ENCODE measurements around the gene TMBIM6. TPM values are rescaled to one million over a fixed set of nuclear protein-coding genes. Genes with fewer than 3 reads are reported as not detected.
A peak's percentile ranks its signal among the peaks of the same experiment; 100 is the strongest.

The TMBIM6 gene
- total RNA-seq (100 to 1,000 TPM; 290 to 325 TPM), polyA plus RNA-seq (100 to 1,000 TPM; 114 to 163 TPM)
- long read RNA-seq, donor 1, transcript TMBIM6-219 (3 exons, 484 nt): minor isoform, 7 of 466 reads
- long read RNA-seq, donor 1, transcript TMBIM6-202 (9 exons, 2,598 nt): minor isoform, 112 of 466 reads
- long read RNA-seq, donor 1, transcript TMBIM6-209 (8 exons, 2,494 nt): minor isoform, 12 of 466 reads
- long read RNA-seq, donor 1, transcript TMBIM6-201 (10 exons, 2,836 nt): major isoform, 217 of 466 reads
- long read RNA-seq, donor 1, partial matches to known transcripts: 108 of 466 reads
- long read RNA-seq, donor 1, other reads (novel, unspliced or antisense): 8 of 466 reads
- long read RNA-seq, donor 2, transcript TMBIM6-202 (9 exons, 2,598 nt): minor isoform, 14 of 113 reads
- long read RNA-seq, donor 2, transcript TMBIM6-201 (10 exons, 2,836 nt): major isoform, 51 of 113 reads
- long read RNA-seq, donor 2, partial matches to known transcripts: 4 of 113 reads
- long read RNA-seq, donor 2, other reads (novel, unspliced or antisense): 38 of 113 reads

- Histone ChIP-seq H3K27me3 (ENCODE audit: control insufficient read depth in 1 of 2, insufficient read depth in 2 of 2, low read length in 1 of 2) (no peaks in the 10 kb centered on the region), H3K9me3 (ENCODE audit: control insufficient read depth, low read length) (no peaks in the 10 kb centered on the region), H3K4me3 (ENCODE audit: low read length in 2 of 2) (peak within 1 kb of the TSS; percentile 55 to 61), H3K36me3 (ENCODE audit: control insufficient read depth in 1 of 2, insufficient read depth in 2 of 2, low read length in 1 of 2) (no peaks in the 10 kb centered on the region), H3K27ac (ENCODE audit: low read depth in 1 of 2, low read length in 2 of 2) (peak within 1 kb of the TSS; percentile 76 to 88), H3K4me1 (ENCODE audit: control insufficient read depth in 1 of 2, insufficient read depth in 2 of 2, low read length in 2 of 2) (peaks cover 3 to 4% of the 10 kb centered on the region in 2 donors)
- DNase-seq (peak; percentile 99 to 100), ATAC-seq (ENCODE audit: low FRiP score) (peak; percentile 99)
- WGBS, 2 donors: 4 to 5% methylated on average over 42 to 50 of the region's 50 CpGs
- intact Hi-C loops (cut with DNase I): no loop called here
Observed at GRCh38 chr12:49740930-49741881, at the start of gene TMBIM6. TMBIM6 (plus strand) TSS chr12:49741557; CDS start chr12:49752494, 10,937 bp downstream.

- 86 to 90% methylated on average over 3 of the region's 3 CpGs for WGBS, 2 donors
- no peak overlapping the region for H3K27ac ChIP-seq (ENCODE audit: low read depth in 1 of 2, low read length in 2 of 2)
Observed at GRCh38 chr12:49692851-49693250, 48.5 kb upstream of the TMBIM6 start.

GRCh38 chr12:49693931-49694444 is 47.4 kb upstream of the TMBIM6 start:
- intact Hi-C loops (cut with DNase I): no loop called here
- no peak overlapping the region for H3K4me3 ChIP-seq (ENCODE audit: low read length in 2 of 2)
- no peaks in the 10 kb centered on the region for H3K36me3 ChIP-seq (ENCODE audit: control insufficient read depth in 1 of 2, insufficient read depth in 2 of 2, low read length in 1 of 2)
- ATAC-seq (ENCODE audit: low FRiP score) (no peak), DNase-seq (no peak)
- H3K9me3 ChIP-seq (ENCODE audit: control insufficient read depth, low read length): no peaks in the 10 kb centered on the region
- 84 to 86% methylated on average over 8 of the region's 8 CpGs for WGBS, 2 donors
- H3K27ac ChIP-seq (ENCODE audit: low read depth in 1 of 2, low read length in 2 of 2): no peak overlapping the region
- no peaks in the 10 kb centered on the region for H3K27me3 ChIP-seq (ENCODE audit: control insufficient read depth in 1 of 2, insufficient read depth in 2 of 2, low read length in 1 of 2)
- H3K4me1 ChIP-seq (ENCODE audit: control insufficient read depth in 1 of 2, insufficient read depth in 2 of 2, low read length in 2 of 2): peaks cover 0 to 7% of the 10 kb centered on the region in 2 donors

More at GRCh38 chr12:49692851-49693250, 48.5 kb upstream of the TMBIM6 start:
- Histone ChIP-seq H3K9me3 (ENCODE audit: control insufficient read depth, low read length) (no peaks in the 10 kb centered on the region), H3K36me3 (ENCODE audit: control insufficient read depth in 1 of 2, insufficient read depth in 2 of 2, low read length in 1 of 2) (no peaks in the 10 kb centered on the region), H3K4me3 (ENCODE audit: low read length in 2 of 2) (no peak overlapping the region), H3K4me1 (ENCODE audit: control insufficient read depth in 1 of 2, insufficient read depth in 2 of 2, low read length in 2 of 2) (no peaks in the 10 kb centered on the region), H3K27me3 (ENCODE audit: control insufficient read depth in 1 of 2, insufficient read depth in 2 of 2, low read length in 1 of 2) (no peaks in the 10 kb centered on the region)
- ATAC-seq (ENCODE audit: low FRiP score) (no peak), DNase-seq (no peak)
- intact Hi-C loops (cut with DNase I): no loop called here

GRCh38 chr12:49696723-49697122 is 44.6 kb upstream of the TMBIM6 start:
- Histone ChIP-seq H3K27me3 (ENCODE audit: control insufficient read depth in 1 of 2, insufficient read depth in 2 of 2, low read length in 1 of 2) (no peaks in the 10 kb centered on the region), H3K4me1 (ENCODE audit: control insufficient read depth in 1 of 2, insufficient read depth in 2 of 2, low read length in 2 of 2) (peaks cover 0 to 7% of the 10 kb centered on the region in 2 donors), H3K36me3 (ENCODE audit: control insufficient read depth in 1 of 2, insufficient read depth in 2 of 2, low read length in 1 of 2) (no peaks in the 10 kb centered on the region), H3K9me3 (ENCODE audit: control insufficient read depth, low read length) (no peaks in the 10 kb centered on the region), H3K27ac (ENCODE audit: low read depth in 1 of 2, low read length in 2 of 2) (no peak overlapping the region), H3K4me3 (ENCODE audit: low read length in 2 of 2) (no peak overlapping the region)
- ATAC-seq (ENCODE audit: low FRiP score) (no peak), DNase-seq (no peak)
- intact Hi-C loops (cut with DNase I): no loop called here

- intact Hi-C loops (cut with DNase I): no loop called here
- no peak overlapping the region for H3K27ac ChIP-seq (ENCODE audit: low read depth in 1 of 2, low read length in 2 of 2)
- no peak overlapping the region for H3K4me3 ChIP-seq (ENCODE audit: low read length in 2 of 2)
- H3K27me3 ChIP-seq (ENCODE audit: control insufficient read depth in 1 of 2, insufficient read depth in 2 of 2, low read length in 1 of 2): no peaks in the 10 kb centered on the region
- DNase-seq (no peak), ATAC-seq (ENCODE audit: low FRiP score) (no peak)
- peaks cover 0 to 7% of the 10 kb centered on the region in 2 donors for H3K4me1 ChIP-seq (ENCODE audit: control insufficient read depth in 1 of 2, insufficient read depth in 2 of 2, low read length in 2 of 2)
- WGBS, 2 donors: 81 to 89% methylated on average over 4 of the region's 4 CpGs
- no peaks in the 10 kb centered on the region for H3K36me3 ChIP-seq (ENCODE audit: control insufficient read depth in 1 of 2, insufficient read depth in 2 of 2, low read length in 1 of 2)
- H3K9me3 ChIP-seq (ENCODE audit: control insufficient read depth, low read length): no peaks in the 10 kb centered on the region
Observed at GRCh38 chr12:49697808-49698207, 43.5 kb upstream of the TMBIM6 start.

GRCh38 chr12:49698619-49699545 is 42.5 kb upstream of the TMBIM6 start:
- H3K9me3 ChIP-seq (ENCODE audit: control insufficient read depth, low read length): no peaks in the 10 kb centered on the region
- peak; percentile 54 for ATAC-seq (ENCODE audit: low FRiP score)
- no peak overlapping the region for H3K4me3 ChIP-seq (ENCODE audit: low read length in 2 of 2)
- H3K4me1 ChIP-seq (ENCODE audit: control insufficient read depth in 1 of 2, insufficient read depth in 2 of 2, low read length in 2 of 2): peaks cover 0 to 12% of the 10 kb centered on the region in 2 donors
- no peaks in the 10 kb centered on the region for H3K27me3 ChIP-seq (ENCODE audit: control insufficient read depth in 1 of 2, insufficient read depth in 2 of 2, low read length in 1 of 2)
- H3K27ac ChIP-seq (ENCODE audit: low read depth in 1 of 2, low read length in 2 of 2): peak overlapping the region in 1 of 2 donors; percentile 73
- intact Hi-C loops (cut with DNase I): no loop called here
- H3K36me3 ChIP-seq (ENCODE audit: control insufficient read depth in 1 of 2, insufficient read depth in 2 of 2, low read length in 1 of 2): no peaks in the 10 kb centered on the region
- peak in 1 of 2 donors; percentile 63 for DNase-seq
- WGBS, 2 donors: 2 to 6% methylated on average over 8 of the region's 8 CpGs

GRCh38 chr12:49702009-49702408 is 39.3 kb upstream of the TMBIM6 start:
- Histone ChIP-seq H3K4me3 (ENCODE audit: low read length in 2 of 2) (no peak overlapping the region), H3K27me3 (ENCODE audit: control insufficient read depth in 1 of 2, insufficient read depth in 2 of 2, low read length in 1 of 2) (no peaks in the 10 kb centered on the region), H3K9me3 (ENCODE audit: control insufficient read depth, low read length) (no peaks in the 10 kb centered on the region), H3K36me3 (ENCODE audit: control insufficient read depth in 1 of 2, insufficient read depth in 2 of 2, low read length in 1 of 2) (no peaks in the 10 kb centered on the region), H3K27ac (ENCODE audit: low read depth in 1 of 2, low read length in 2 of 2) (no peak overlapping the region), H3K4me1 (ENCODE audit: control insufficient read depth in 1 of 2, insufficient read depth in 2 of 2, low read length in 2 of 2) (peaks cover 0 to 12% of the 10 kb centered on the region in 2 donors)
- intact Hi-C loops (cut with DNase I): no loop called here
- WGBS, 2 donors: 95 to 97% methylated on average over 3 of the region's 3 CpGs
- DNase-seq (no peak), ATAC-seq (ENCODE audit: low FRiP score) (no peak)
